T-helper 2 cell treated with Interferon-gamma antibody and Interleukin-4, amounts not matched to agents 5 μg/mL and 100 μg/mL, for 36 hours (primary cell): ENCODE results near the gene SEC16B.

ENCODE experiments used
- DNase-seq: peaks from one replicate; pipeline ENCODE4 v3.0.0; 2021; ENCODE audit warnings: low spot score
- H3K27ac Mint-ChIP-seq: one replicate; pipeline ENCODE4 v1.8.0; 2021; ENCODE audit warnings: mild to moderate bottlenecking, mixed read lengths
- H3K27me3 Mint-ChIP-seq: one replicate; pipeline ENCODE4 v1.8.0; 2021; ENCODE audit warnings: low read depth, mixed read lengths
- H3K36me3 Mint-ChIP-seq: one replicate; pipeline ENCODE4 v1.8.0; 2021; ENCODE audit warnings: low read depth, mixed read lengths
- H3K4me1 Mint-ChIP-seq: one replicate; pipeline ENCODE4 v1.8.0; 2021; ENCODE audit warnings: low read depth, mixed read lengths
- H3K4me3 Mint-ChIP-seq: one replicate; pipeline ENCODE4 v1.8.0; 2022; ENCODE audit warnings: mild to moderate bottlenecking, moderate library complexity, mixed read lengths
- H3K9me3 Mint-ChIP-seq: one replicate; pipeline ENCODE4 v1.8.0; 2021; ENCODE audit warnings: mixed read lengths

Gene SEC16B

DNA sequence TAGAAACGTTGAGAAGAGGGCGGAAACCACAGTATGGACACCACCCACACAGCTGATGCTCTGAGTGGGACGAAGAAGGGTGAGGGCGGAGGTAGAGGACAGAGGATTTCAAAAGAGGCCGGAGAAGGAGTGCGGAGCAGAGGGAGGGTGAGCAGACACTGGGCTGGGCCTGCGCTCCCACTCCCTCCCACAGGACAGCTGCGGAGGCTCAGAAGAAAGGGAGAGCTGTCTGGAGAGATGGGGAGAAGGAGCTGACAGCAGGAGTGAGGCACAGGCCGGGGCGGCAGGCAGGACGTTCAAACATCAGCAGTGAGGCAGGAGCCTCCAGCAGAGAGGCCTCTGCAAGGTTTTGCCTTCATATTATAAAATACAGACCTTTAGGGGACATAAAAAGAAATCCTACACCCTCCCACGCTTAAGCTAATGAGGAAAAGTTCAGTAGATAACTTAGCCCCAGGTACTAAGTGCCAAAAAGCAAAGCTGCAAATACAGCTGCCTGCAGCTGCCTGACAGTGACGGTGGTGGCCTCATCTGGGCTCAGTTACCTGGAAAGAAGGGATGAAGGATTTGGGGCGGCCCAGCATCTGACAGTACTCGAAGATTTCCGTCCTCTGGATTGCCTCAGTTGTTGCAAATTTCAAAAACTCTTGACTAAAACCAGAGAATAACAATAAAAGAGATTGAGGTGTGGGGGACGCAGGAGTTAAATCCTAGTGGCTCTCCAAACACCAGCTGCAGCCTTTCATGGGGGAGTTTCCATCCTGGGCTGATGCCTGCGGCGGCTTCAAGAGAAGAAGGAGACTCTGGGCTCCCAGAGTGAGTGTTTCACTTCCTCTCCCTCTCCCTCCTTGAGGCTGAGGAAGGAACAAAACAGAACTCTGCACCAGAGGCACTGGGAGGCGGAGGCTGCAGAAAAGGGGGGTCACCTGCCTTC, 25.6 kb downstream of the SEC16B start:
- H3K4me1 Mint-ChIP-seq, result no peaks in the 10 kb centered on the region
- H3K27ac Mint-ChIP-seq, result no peak overlapping the region
- no peaks in the 10 kb centered on the region for H3K36me3 Mint-ChIP-seq
- no peak for DNase-seq
- no peak overlapping the region for H3K4me3 Mint-ChIP-seq
- H3K27me3 Mint-ChIP-seq, result no peaks in the 10 kb centered on the region
- no peaks in the 10 kb centered on the region for H3K9me3 Mint-ChIP-seq

DNA sequence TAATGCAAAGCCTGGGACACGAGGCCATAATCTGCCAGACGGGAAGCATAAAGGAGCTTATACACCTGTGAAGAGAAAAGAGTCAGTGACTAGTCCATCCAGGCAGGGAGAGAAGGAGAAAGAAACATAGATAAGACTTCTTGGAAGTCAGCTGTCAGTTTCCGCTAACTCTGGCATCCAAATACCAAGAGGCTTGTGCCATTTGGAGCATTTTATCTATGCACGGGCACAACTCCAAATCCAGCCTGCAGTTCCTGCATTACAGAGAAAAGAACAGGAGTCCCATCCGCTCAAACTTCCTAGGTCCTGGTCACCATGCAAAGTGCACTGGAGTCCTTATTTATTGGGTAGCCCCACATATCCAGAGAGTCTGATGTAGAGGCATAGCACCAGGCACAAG, 27.9 kb downstream of the SEC16B start:
- Mint-ChIP-seq H3K4me3 (no peak overlapping the region), H3K27ac (no peak overlapping the region), H3K9me3 (no peaks in the 10 kb centered on the region), H3K4me1 (no peaks in the 10 kb centered on the region), H3K27me3 (no peaks in the 10 kb centered on the region), H3K36me3 (no peaks in the 10 kb centered on the region)
- no peak for DNase-seq

DNA sequence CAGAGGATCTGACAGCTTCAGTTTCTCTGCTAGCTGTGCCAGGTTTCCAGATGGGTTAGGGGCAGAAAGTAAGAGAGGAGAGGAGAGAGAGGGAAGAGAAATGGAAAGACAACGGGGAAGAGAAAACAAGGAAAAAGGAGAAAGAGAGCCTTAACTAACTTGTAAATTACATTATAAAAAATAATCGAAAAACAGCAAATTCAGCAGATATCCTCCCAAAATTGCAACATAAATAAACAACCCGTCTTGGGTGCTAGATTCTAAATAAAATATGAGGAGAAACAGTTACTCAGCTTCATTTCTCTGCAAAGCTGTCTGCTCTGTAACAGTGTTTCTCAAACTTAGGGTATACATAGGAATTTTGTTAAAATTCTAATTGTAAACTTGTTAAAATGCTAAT, 29.2 kb downstream of the SEC16B start:
- no peaks in the 10 kb centered on the region for H3K4me1 Mint-ChIP-seq
- H3K36me3 Mint-ChIP-seq, result no peaks in the 10 kb centered on the region
- H3K27ac Mint-ChIP-seq, result no peak overlapping the region
- no peaks in the 10 kb centered on the region for H3K27me3 Mint-ChIP-seq
- no peaks in the 10 kb centered on the region for H3K9me3 Mint-ChIP-seq
- no peak for DNase-seq
- no peak overlapping the region for H3K4me3 Mint-ChIP-seq

DNA sequence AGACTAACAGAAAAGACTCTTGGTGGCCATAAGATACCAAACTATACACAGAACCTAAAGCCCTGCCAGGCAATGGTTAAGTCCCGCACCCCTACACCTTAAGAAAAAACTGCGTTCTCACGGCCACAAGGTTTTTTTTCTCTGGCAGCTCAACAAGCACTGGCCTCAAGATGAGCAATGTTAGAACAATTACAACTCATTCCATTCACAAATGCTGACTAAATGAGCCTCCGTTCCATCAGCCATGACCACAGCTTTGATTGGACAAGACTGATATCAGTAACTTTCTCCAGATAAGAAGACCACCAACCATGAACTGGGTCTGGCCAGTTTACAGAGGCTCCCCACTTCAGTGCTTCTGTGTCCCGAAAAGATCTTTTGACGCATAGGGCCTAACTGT, 31.9 kb downstream of the SEC16B start:
- H3K27ac Mint-ChIP-seq, result no peak overlapping the region
- no peaks in the 10 kb centered on the region for H3K4me1 Mint-ChIP-seq
- no peak overlapping the region for H3K4me3 Mint-ChIP-seq
- no peaks in the 10 kb centered on the region for H3K36me3 Mint-ChIP-seq
- H3K27me3 Mint-ChIP-seq, result no peaks in the 10 kb centered on the region
- DNase-seq, result no peak
- no peaks in the 10 kb centered on the region for H3K9me3 Mint-ChIP-seq

DNA sequence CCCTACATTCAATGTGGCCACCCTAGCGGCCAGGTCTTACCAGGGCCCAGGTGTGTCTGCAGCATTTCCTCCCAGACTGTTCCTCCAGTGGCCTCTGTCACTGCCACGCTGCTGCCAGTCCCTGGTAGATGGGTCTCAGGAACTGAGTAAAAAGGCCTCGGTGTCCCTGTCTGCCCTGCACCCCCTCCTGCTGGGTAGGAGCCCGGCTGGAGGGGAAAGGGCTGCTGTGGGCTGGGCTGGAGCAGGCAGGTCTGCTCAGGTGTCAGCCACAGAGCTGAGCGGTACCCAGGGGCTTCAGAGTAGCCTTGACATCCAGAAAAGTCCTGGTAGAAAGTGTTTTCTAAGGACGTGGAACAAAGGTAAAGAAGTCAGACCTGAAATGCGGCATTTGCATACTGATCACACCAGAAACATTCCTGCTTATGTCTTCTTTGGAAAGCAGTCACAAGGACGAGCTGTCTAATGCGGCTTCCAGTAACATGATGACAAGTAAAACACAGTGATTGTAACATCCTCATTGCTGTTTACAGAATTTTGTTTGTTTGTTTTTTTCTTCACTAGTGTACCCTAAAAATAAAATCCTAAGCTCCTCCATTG, 32.6 kb downstream of the SEC16B start:
- no peak for DNase-seq
- H3K27me3 Mint-ChIP-seq, result no peaks in the 10 kb centered on the region
- H3K4me1 Mint-ChIP-seq, result no peaks in the 10 kb centered on the region
- H3K36me3 Mint-ChIP-seq, result no peaks in the 10 kb centered on the region
- no peaks in the 10 kb centered on the region for H3K9me3 Mint-ChIP-seq
- H3K4me3 Mint-ChIP-seq, result no peak overlapping the region
- H3K27ac Mint-ChIP-seq, result no peak overlapping the region

DNA sequence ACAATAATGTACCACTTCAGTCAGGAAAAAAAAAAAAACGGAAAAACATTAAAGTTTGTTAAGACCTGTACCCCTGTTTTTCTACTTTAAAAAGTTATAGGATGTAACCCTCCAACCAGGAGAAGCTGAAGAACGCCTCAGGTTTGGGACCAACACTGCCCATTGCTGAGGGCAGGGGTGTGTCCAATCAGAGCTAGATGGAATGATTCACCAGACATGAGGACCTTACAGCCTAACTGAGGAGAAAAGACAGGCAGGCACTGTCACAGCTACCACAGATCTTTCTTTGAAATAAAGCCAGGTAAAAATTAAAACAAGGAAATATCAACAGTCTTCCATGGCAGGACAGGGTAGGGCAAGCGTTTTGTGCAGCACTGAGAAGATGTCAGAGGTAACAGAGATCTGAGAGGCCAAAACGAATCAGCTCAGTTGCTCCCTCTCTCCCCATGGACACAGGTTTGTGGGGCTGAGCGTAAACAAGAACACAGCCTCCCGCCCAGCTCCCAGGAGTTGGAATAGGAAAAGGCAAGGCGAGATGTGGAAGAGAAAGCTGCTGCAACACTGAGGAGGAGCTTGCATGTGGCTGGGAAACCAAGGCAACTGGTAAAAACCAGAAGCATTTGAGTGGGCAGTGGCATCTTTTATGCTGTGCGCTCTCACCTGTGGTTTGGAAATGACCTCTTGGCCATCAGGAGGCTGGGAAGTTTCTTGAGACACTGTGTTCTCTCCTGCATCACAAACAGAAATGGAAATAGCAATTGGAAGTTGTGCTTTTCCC, 34.0 kb downstream of the SEC16B start:
- Mint-ChIP-seq H3K4me1 (no peaks in the 10 kb centered on the region), H3K27ac (no peak overlapping the region), H3K27me3 (no peaks in the 10 kb centered on the region), H3K9me3 (no peaks in the 10 kb centered on the region), H3K36me3 (no peaks in the 10 kb centered on the region), H3K4me3 (no peak overlapping the region)
- DNase-seq, result no peak

DNA sequence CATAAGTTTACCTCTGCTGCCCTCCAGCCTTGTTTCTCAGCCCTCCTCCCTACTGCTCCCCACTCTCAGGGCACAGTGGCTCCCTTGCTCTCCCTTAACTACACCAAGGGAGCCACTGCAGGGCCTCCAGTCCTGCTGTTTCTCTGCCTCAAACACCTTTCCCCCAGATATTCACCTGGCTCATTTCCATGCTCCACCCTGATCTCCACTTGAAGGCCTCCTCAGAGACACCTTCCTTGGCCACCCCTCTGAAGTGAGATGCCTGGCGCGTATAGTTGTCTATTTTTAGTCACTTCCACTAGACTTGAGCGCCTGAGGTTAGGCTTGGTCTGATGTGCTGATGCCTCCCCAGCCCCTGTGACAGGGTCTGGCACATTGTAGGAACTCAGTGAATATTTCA, 34.9 kb downstream of the SEC16B start:
- H3K9me3 Mint-ChIP-seq, result no peaks in the 10 kb centered on the region
- H3K27ac Mint-ChIP-seq, result no peak overlapping the region
- no peaks in the 10 kb centered on the region for H3K4me1 Mint-ChIP-seq
- H3K36me3 Mint-ChIP-seq, result no peaks in the 10 kb centered on the region
- H3K4me3 Mint-ChIP-seq, result no peak overlapping the region
- no peaks in the 10 kb centered on the region for H3K27me3 Mint-ChIP-seq
- DNase-seq, result no peak

DNA sequence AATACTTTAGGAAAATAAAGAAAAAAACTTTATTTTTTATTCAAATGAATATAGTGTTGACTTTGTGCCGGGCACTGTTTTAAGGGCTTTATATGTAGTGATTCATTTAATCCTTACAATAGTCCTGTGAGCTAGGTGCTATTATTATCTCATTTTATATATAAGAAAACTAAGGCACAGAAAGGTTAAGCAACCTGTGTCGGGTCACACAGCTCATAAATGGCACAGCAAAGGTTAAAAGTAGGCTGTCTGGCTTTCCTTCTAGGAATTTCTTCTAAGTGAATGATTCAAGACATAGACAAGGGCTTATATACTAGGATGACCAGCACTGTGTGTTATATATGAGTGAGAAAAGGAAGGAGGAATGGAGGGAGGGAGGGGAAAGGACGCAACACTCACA, 35.4 kb downstream of the SEC16B start:
- no peaks in the 10 kb centered on the region for H3K36me3 Mint-ChIP-seq
- H3K4me3 Mint-ChIP-seq, result no peak overlapping the region
- no peak for DNase-seq
- H3K27ac Mint-ChIP-seq, result no peak overlapping the region
- no peaks in the 10 kb centered on the region for H3K4me1 Mint-ChIP-seq
- no peaks in the 10 kb centered on the region for H3K27me3 Mint-ChIP-seq
- no peaks in the 10 kb centered on the region for H3K9me3 Mint-ChIP-seq

DNA sequence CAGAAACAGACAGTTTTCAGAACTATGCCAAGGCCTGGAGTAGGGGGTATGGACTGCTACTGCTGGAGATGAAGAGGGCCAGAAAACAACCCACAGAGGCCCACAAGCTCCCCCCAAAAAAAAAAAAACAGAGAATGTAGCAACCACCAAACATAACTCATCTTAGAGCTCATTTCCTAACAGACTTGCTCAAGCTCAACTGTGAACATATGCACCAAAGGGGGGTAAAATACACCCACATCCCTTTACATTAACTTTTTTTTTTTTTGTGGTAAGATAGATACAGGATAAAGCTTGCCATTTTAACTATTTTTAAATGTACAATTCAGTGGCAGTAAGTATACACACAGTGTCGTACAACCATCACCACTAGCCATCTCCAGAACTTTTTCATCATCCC, 36.0 kb downstream of the SEC16B start:
- H3K27me3 Mint-ChIP-seq, result no peaks in the 10 kb centered on the region
- H3K4me3 Mint-ChIP-seq, result no peak overlapping the region
- H3K4me1 Mint-ChIP-seq, result no peaks in the 10 kb centered on the region
- H3K9me3 Mint-ChIP-seq, result no peaks in the 10 kb centered on the region
- H3K27ac Mint-ChIP-seq, result no peak overlapping the region
- no peaks in the 10 kb centered on the region for H3K36me3 Mint-ChIP-seq
- no peak for DNase-seq

DNA sequence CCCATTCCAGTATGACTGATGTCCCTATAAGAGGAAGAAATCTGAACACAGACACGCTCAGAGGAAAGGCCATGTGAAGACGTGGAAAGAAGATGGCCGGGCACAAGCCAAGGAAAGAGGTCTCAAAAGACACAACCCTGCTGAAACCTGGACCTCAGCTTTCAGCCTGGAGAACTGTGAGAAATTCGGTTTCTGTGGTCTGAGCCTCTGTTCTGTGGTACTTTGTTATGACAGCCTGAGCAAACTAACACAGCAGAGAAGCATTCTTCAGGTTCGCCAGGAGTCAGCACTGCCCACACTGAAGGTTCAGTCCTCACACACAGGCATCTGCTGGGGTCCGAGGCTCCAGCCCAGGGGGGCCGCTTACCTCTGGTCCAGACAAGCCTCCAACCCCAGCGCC, 37.7 kb downstream of the SEC16B start:
- DNase-seq, result no peak
- no peak overlapping the region for H3K27ac Mint-ChIP-seq
- no peaks in the 10 kb centered on the region for H3K4me1 Mint-ChIP-seq
- no peak overlapping the region for H3K4me3 Mint-ChIP-seq
- H3K9me3 Mint-ChIP-seq, result no peaks in the 10 kb centered on the region
- H3K36me3 Mint-ChIP-seq, result no peaks in the 10 kb centered on the region
- H3K27me3 Mint-ChIP-seq, result no peaks in the 10 kb centered on the region

DNA sequence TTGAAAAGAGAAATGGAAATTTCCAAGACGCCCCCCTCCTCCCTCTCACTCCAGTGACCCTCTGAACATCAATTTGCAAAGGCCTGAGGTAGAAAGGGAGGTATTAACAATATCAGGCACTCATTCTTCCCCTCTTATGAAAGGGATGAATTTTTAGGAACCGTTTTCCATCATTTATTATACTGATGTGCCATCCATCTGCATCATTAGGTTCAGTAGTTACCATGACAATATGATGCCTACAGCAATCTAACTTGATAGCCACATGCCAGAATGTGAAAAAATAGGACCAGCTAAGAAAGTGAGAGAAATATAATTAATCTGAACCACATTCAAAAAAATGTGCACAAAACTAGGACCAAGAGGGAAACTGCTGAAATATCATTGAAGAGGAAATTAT, 40.9 kb downstream of the SEC16B start:
- Mint-ChIP-seq H3K4me3 (no peak overlapping the region), H3K4me1 (no peaks in the 10 kb centered on the region), H3K9me3 (no peaks in the 10 kb centered on the region), H3K36me3 (no peaks in the 10 kb centered on the region), H3K27me3 (no peaks in the 10 kb centered on the region), H3K27ac (no peak overlapping the region)
- DNase-seq, result no peak

DNA sequence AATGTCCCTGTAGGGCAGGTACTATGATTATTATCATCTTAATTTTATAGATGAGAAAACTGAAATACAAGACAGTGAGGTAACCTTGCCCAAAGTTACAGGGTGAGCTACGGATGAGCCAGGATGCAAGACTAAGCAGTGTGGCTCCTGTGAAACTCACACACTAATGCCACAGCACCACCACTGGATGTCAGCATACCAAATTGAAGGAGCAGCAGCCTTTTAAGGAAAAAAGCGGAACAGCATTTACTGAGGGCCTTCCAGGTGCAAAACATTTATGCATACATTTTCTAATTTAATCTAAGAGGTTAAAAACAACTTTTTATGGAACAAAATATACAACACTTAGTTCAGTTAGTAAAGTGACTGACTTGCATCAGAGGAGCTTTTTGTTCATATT, 41.7 kb downstream of the SEC16B start:
- Mint-ChIP-seq H3K9me3 (no peaks in the 10 kb centered on the region), H3K36me3 (no peaks in the 10 kb centered on the region), H3K27me3 (no peaks in the 10 kb centered on the region), H3K4me1 (no peaks in the 10 kb centered on the region), H3K4me3 (no peak overlapping the region), H3K27ac (no peak overlapping the region)
- no peak for DNase-seq

DNA sequence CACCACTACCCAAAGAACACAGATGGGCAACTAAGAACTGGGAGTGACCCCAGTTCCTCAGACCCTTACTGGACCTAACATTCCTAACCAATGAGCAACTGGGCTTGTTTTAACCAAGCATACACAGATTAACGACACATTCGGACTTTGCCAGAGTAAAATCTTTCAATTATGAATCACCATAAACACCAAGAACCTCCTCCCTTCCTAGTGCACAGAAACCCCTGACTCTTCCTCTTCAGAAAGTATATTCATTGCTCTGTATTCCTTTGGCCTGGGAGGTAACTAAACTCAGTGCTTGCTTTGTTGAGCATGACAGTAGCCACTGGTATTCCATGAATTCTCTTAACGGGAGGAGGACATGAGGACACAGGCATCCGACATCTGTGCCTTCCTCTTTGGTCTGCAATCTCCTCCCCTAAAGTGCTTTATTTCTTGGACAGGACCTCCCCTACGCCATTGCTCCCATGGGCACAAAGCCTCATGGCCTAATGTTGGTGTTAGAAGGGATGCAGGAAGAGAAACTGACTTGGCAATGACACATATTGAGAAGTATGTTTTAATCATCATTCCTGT, 42.7 kb downstream of the SEC16B start:
- DNase-seq, result no peak
- no peak overlapping the region for H3K4me3 Mint-ChIP-seq
- no peak overlapping the region for H3K27ac Mint-ChIP-seq
- no peaks in the 10 kb centered on the region for H3K4me1 Mint-ChIP-seq
- no peaks in the 10 kb centered on the region for H3K27me3 Mint-ChIP-seq
- no peaks in the 10 kb centered on the region for H3K9me3 Mint-ChIP-seq
- no peaks in the 10 kb centered on the region for H3K36me3 Mint-ChIP-seq

DNA sequence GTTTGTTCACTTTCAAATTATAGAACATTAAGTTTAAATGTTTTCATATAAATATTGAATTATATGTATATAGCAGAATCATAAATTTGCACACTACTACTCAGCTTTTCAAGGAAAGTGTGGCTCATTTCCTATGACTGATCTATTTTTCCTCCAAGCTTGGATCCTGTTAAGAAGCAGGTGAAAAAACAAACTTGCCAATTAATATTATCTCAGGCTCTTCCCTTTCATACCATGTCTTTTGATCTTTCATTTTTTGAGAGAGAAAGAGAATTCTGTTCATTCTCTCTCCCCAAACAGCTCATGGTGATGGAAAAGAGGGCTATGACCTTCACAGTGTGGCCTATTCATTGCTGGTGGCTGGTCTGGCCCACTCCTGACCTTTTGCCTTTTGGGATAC, 43.7 kb downstream of the SEC16B start:
- no peaks in the 10 kb centered on the region for H3K9me3 Mint-ChIP-seq
- DNase-seq, result no peak
- no peak overlapping the region for H3K27ac Mint-ChIP-seq
- no peak overlapping the region for H3K4me3 Mint-ChIP-seq
- no peaks in the 10 kb centered on the region for H3K27me3 Mint-ChIP-seq
- no peaks in the 10 kb centered on the region for H3K36me3 Mint-ChIP-seq
- H3K4me1 Mint-ChIP-seq, result no peaks in the 10 kb centered on the region
